Fibroblast of mammary gland (primary cell): ENCODE data around the gene CACNA1C.

Experiments
- DNase-seq: peaks from one replicate; pipeline ENCODE4 v3.0.0-alpha.2; 2010; ENCODE audit warnings: low read depth
- H3K4me3 ChIP-seq: 2 replicates; pipeline ENCODE4 v1.5.1; 2011; ENCODE audit warnings: low read depth, mild to moderate bottlenecking, low read length, moderate library complexity; ENCODE audit not compliant: control insufficient read depth
- CTCF ChIP-seq: conservative IDR thresholded peaks from 2 replicates; pipeline ENCODE4 v1.5.1; 2011; ENCODE audit warnings: low read depth, low read length, inconsistent platforms; ENCODE audit not compliant: control insufficient read depth, insufficient read depth

The CACNA1C gene

GRCh38 chr12:2322554-2323120, 269.9 kb downstream of the CACNA1C start:
- H3K4me3 ChIP-seq = no peak overlapping the region
- DNase-seq = no peak
- TF ChIP-seq CTCF = no peak

- TF ChIP-seq CTCF = no peak
- no peak overlapping the region for H3K4me3 ChIP-seq
- no peak for DNase-seq
Observed at GRCh38 chr12:2323532-2324255, 270.9 kb downstream of the CACNA1C start.

GRCh38 chr12:2324387-2324786, 271.6 kb downstream of the CACNA1C start:
- no peak overlapping the region for H3K4me3 ChIP-seq
- no peak for TF ChIP-seq CTCF
- DNase-seq = no peak

DNA sequence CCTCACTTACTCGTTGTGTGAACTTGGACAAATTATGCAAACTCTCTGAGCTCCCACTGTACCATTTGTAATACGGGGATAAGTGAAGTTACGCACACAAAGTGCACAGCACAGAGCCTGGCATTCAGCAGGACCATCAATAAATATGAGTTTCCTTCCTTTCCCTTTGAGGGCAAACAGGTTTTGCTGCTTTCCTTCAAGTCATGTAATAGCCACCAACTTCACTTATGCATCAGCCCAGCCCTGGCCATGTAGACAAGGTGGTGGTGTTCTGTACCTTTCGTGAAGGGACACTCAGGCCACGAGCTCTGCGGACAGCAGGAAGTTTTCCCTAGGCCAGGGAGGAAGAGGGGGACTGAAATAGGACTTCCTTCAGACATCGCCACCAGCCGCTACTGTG, 272.7 kb downstream of the CACNA1C start:
- TF ChIP-seq CTCF = no peak
- no peak overlapping the region for H3K4me3 ChIP-seq
- no peak for DNase-seq

- TF ChIP-seq CTCF = no peak
- no peak for DNase-seq
- H3K4me3 ChIP-seq = no peak overlapping the region
Observed at GRCh38 chr12:2326470-2326869, 273.7 kb downstream of the CACNA1C start.

DNA sequence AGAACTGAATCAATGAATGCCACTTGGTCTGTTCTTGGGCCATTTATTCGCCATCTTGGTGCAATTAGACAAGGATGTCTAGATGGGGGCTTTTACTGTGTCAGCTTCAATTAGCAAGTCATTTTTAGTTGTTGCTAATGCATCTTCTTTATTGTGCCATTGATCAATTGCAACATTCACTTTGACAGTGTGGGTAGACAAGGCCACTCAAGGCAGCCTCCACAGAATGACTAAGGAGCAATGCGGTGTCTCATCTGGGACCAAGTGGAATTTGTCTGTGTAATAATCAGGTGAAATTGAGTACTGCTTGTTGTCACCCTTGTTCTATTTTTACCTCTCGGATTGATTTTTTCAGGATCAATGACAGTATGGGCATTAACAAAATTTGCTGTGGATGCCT, 275.9 kb downstream of the CACNA1C start:
- TF ChIP-seq CTCF = no peak
- no peak for DNase-seq
- no peak overlapping the region for H3K4me3 ChIP-seq
